Activated CD8-positive, alpha-beta memory T cell treated with anti-CD3 and anti-CD28 coated beads for 24 hours (primary cell): ENCODE data around the gene ROR1.

ENCODE experiments used
- DNase-seq: peaks from one replicate; pipeline ENCODE4 v3.0.0-alpha.2; 2020

The ROR1 gene

DNA sequence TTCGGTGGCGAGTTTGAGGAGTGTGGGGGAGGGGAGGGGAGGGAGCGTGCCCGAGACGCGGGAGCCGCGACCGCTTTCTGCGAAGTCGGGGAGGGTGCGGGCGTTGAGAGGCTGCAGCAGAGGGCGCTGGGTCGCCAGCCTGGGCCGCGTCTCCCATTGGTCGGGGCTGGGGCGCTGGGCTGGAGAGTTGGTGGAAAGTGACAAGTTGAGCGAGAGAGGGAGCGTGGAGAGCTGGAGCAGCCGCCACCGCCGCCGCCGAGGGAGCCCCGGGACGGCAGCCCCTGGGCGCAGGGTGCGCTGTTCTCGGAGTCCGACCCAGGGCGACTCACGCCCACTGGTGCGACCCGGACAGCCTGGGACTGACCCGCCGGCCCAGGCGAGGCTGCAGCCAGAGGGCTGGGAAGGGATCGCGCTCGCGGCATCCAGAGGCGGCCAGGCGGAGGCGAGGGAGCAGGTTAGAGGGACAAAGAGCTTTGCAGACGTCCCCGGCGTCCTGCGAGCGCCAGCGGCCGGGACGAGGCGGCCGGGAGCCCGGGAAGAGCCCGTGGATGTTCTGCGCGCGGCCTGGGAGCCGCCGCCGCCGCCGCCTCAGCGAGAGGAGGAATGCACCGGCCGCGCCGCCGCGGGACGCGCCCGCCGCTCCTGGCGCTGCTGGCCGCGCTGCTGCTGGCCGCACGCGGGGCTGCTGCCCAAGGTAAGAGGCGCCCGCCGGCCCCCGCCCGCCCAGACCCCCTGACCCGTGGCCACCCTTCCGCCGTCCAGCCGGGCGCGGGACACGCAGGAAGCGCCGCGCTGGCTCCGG lies at the start of gene ROR1:
Gene ROR1, plus strand, starts transcription at position 203 of the 802 bp plus-strand sequence.
- DNase-seq, result peak; percentile 68

DNA sequence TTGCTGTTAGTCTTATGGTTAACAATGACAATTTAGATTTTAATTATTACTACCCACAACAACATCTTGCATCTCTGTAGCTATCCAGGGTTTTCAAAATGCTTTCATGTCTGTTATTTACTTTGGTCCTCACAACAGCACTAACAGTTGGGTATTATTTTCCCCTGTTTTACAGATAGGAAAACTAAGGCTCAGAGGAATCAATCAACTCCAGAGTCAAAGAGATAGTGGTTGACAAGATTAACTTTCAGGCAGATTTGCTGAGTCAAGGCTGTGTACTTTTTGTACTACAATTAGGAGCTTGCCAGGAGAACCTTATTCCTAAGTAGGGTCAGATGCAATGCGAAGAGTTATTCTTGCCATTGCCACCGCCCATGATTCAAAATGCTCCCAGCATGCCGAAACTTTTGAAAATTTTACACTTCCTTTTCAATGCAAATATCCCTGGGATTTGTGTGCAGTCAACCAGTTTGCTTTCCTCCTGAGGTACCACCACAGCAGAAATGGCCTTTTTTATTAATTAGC lies 49.4 kb upstream of the ROR1 start:
- DNase-seq, result no peak

DNA sequence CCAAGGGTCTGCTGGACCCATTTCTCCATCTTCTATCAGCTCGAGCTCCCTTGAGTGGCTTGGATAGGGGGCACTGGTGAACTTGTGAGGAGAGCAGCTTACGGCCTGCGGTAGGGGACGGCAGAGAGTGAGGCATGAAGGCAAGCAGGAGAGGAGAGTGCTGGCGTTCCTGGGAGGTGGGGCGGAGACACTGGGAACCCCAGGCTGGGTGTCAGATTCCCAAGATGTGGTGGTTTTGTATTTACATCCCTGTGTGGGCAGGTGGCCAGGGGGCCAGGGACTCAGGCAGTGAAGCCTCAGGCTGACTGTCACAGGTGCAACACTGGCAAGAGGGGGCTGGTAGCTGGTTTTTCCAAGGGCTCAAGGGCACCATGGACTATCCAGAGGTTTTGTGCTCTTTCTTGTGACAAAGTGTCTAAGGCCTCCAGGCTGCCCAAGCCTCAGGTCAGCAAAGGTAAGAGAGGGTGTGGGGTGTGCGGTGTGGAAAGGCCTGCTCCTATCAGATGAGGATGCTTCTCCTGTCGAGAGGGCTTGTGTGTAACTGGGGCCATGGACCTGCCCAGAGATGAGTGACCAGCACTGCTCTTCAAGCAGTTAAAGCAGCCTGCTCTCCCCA lies 45.1 kb upstream of the ROR1 start:
- no peak for DNase-seq

DNA sequence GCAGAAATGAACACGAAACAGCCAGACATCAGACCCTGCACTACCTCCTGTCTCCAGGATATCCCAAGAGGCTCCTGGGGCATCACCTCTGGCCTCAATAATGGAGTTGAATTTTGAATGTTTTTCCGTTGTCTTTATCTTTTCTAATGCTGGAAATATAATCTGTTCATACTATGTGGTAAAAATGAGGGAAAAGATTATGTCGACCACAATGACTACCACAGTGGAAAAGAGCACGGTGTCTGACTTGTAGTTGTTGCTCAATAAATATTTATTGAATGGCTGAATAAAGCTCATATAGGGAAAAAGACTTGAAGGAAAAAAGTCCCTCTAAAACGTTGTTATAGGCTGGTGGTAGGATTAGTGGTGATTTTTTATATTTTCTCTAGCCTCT lies 44.6 kb upstream of the ROR1 start:
- DNase-seq, result no peak

DNA sequence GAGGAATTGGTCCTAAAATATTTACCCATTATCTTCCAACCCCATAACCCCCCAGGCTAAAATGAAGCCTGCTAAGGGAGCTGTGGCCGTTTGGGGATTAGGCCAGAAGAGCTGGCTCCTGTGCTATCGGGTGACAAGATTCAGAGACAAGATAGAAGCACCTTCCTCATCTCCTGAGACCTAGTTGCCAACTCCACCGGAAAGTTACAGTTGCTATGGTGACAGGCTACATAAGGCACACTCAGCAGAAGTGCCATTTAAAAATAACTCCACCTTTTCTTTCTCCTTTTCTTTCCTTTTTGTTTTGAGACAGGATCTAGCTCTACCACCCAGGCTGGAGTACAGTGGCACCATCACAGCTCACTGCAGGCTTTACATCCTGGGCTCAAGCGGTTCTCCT lies 43.6 kb upstream of the ROR1 start:
- no peak for DNase-seq

DNA sequence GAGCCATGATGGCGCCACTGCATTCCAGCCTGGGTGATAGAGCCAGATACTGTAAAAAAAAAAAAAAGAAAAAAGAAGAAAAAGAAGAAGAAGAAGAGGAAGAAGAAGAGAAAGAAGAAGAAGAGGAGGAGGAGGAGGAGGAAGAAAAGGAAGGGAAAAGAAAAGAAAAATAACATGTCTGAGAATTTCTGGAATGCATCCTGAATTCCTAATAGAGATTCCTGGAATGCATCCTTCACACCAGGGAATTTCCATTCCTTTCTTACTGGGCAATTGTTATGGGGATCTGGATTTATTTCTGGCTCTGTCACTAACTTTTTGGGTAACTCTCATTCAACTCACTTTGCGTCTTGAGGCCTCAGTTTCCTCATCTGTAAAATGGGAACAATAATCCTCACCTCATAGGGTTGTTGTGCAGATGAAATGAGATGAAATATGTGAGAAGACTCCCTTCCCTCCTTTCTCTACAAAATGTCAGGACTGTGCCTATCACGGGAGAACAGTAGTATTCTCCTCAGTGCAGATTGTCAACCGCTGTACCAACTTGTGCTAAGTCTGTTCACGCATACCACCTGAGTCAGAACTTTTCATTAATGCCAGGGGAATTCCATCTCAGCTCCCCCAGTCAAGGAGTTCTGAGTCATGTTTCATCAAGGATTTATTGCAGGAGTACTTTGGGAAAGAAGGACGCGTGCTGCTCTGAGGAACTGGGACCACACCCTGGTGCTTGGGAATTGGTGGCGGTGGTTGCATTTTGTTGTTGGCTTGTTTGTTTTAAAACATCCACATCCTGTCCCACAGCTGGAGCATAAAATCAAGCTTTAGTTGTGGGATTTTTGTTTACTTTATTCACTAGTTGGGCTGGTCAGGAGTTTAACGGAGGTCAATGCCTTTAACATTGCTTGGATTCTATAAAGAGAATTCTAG lies 42.4 kb upstream of the ROR1 start:
- DNase-seq, result no peak

DNA sequence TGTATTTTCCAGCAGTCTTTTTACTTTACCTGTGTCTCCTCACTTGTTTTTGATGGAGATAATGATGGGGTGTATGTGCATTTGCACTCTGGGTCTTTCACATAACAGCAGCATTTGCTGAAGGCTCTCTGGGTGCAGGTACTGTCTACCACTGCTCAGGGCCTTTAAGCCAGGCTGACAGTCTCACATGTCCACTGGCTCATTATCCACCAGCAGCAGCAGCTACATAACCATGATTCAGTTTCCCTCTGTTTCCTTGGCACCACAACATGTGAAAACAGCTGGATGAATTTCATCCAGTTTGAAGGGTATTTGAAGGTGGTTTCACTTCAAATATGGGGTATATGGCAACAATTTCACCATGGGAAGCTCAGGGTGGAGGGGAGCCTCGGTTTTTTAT lies 41.2 kb upstream of the ROR1 start:
- no peak for DNase-seq

DNA sequence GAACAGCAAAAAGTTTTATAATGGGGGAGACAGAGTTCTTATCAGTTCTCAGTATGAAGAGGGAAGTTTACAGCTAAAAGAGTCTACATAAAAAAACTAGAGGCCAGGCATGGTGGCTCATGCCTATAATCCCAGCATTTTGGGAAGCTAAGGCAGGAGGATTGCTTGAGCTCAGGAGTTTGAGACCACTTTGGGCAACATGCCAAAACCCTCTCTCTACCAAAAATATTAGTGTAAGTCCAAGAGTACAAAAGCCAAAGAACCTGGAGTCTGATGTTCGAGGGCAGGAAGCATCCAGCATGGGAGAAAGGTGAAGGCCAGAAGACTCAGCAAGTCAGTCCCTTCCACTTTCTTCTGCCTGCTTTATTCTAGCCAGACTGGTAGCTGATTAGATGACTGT lies 35.0 kb upstream of the ROR1 start:
- no peak for DNase-seq

DNA sequence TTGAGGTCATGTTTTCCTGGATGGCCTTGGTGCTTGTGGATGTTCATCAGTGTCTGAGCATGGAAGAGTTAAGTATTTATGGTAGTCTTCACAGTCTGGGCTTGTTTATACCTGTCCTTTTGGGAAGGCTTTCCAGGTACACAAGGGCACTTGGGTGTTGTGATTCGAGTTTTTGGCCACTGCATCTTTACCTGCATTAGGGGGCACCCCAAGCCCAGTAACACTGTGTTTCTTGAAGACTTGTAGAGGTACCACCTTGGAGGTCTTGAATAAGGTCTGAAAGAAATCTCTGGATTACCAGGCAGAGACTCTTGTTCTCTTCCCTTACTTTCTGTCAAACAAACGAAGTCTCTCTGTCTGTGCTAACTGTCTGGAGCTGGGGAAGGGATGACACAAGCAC lies 34.4 kb upstream of the ROR1 start:
- DNase-seq, result no peak

DNA sequence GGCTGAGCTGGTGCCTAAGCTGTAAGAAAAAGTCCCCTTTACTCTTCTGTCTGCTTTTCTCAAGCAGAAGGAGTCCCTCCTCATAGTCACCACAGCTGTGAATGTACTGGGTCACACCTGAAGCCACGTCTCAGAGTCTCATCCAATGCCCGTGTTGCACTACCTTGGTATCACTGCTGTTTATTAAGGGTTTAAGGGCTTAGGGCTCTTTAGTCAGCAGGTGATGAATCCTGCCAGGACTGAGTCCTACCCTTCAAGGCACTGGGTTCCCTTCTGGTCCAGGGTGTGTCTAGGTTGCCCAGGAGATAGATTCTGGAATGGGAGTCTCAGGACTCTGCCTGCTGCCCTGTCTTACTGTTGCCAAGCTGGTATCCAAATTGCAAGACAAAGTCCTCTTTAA lies 33.4 kb upstream of the ROR1 start:
- no peak for DNase-seq

DNA sequence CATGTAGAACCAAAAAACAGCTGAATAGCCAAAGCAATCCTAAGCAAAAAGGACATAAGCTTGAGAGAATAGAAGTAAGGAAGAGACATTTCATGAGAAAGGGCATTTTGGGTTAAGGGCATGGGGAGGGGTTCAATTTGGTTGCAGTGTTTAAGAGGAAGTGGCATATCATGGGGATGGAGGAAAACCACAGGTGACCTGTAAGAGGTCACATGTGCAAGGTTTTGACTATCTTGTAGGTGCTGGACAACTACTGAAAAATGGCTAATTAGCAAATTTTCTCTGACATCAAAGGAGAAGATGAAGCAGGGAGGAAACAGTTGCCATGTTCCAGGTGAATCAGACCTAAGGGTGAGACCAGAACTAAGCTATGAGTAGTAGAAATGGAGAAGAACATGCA lies 31.3 kb upstream of the ROR1 start:
- DNase-seq, result no peak

DNA sequence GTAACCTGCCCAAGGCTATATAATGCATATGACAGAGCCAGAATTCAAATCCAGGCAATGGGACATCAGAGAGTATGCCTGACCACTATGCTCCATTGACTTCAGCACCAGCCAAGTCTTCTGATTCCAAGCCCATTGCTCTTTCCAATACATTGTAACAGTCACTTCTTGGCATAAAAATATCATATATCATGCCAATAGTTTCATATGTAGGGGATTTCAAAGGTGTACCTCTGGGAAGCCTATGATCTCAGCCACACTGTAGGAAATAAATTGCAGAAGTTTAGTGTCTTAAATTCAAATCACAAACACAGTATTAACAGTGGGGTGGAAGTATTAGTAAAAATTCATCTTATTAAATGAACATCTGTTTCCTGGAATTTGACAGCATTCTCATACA lies 30.0 kb upstream of the ROR1 start:
- no peak for DNase-seq

DNA sequence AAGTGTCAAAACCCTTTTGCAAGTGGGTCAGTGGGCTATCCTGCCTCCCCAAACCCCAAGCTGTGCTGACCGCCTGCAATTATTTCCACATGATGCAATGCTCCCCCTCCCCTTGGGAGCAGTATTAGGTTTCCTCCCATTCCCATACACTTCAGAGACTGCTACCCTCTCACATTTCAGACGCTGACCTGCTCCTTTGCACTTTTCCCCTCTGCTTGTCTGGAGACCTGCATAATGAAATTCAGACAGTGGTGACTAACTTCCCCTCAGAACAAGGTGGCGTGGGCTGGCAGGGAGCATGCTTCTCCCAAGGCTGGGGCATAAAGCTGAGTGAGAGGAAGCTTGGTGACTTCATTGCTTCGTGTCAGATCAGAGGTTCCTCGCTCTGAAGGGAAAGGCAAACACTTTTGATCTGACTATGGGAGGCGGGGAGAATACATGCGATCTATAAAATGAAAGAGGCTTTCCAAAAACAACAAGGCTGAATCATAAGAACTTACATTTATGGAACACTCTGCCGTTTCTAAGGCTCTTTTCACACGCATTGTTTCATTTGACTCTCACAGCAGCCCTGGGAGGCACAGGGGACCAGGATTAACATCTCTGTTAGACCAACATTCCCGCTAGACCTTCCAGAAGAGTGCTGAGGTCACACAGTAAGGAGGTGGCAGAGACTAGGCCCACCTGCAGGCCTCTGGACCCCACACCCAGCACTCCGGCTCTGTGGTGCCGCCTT lies 27.5 kb upstream of the ROR1 start:
- DNase-seq, result no peak

DNA sequence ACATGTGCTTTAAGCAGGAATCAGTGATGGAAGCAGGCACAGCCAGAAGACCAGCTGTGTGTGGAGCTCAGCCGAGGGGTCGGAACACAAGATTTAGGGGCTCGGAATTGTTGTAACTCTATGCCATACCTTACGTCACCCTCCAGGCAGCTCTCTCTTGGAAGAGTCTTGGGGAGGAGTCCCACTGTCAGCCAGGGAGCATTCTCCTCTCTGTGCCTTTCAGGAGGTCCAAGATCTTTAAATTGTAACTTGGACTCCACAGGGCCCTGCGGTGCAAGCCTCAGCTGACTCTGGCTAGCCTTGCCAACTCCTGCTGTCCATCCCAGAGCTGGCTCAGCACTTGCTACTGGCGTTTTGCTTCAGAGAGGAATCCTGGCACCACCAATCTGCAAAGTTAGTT lies 26.4 kb upstream of the ROR1 start:
- no peak for DNase-seq

DNA sequence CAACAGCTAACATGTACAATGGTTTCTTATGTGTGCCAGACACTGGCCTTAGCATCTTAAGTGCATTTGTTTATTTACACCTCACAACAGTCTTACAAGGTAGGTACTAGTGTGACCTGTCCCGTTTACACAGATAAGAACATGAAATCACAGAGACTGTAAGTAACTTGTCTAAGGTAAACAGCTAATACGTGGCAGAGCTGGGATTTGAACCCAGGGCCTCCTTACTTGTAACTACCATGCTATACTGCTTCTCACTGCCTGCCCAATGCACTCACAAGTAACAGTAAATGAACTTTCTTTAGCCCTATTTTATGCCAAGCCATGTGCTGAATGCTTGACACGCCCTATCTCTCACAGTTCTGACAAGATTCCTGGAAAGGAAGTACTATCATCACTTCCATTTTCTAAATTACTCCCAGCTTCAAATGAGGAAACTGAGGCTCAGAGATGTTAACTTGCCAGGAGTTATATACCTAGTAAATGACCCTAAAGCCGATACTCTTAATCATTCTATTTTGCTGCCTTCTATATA lies 25.7 kb upstream of the ROR1 start:
- DNase-seq, result no peak

DNA sequence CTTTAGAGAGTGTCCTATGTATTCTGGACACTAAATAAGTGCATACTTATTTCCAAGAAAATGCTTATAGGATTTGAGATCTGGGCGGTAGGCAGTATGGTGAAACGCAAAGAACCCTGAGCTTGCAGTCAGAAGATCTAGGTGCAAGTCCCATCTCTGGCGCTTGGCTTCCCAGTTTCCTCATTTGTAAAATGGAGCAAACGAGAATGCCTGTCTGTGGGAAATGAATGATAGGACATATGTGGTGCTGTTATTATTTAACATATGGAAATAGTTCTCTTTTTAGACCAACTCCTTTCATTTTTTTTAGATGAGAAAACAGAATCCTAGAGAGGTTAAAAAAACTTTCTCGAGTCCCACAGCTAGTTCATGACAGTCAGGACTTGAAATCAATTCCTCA lies 25.2 kb upstream of the ROR1 start:
- DNase-seq, result no peak

DNA sequence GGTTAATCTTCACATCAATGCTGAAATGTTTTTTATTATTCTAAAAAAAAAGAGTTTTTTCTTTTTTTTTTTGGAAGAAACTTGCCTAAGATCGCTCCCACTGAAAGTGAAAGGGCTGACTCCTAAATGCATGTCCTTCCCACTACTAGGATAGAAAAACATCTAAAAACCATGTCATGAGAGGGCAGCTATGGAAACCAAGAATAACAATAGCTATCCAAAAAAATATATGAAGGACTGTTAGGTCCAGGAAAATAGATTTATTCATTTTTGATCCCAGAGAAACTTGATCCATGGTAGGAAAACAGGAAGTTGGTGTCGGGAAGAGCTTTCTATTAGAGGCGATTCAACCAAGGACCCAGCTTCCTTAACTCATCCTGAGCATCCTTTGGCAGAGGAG lies 23.1 kb upstream of the ROR1 start:
- no peak for DNase-seq

DNA sequence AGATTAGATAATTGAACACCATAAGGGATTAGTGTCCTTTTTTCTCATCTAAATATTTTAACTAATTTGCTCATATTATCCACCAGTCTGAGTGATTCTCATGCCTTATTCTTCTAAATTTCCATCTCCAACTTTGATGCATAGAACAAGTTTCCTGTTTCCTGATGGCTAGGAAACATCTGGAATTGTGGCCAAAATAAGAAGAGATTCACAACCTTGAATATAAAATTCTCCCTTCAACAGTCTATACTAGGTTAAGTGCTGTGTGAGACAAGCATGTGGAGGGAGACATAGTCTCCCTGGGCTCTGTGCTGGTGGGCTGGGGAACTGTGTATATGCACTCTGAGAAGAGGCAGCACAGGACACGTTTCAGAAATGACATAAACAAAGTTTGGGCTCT lies 21.6 kb upstream of the ROR1 start:
- DNase-seq, result no peak

DNA sequence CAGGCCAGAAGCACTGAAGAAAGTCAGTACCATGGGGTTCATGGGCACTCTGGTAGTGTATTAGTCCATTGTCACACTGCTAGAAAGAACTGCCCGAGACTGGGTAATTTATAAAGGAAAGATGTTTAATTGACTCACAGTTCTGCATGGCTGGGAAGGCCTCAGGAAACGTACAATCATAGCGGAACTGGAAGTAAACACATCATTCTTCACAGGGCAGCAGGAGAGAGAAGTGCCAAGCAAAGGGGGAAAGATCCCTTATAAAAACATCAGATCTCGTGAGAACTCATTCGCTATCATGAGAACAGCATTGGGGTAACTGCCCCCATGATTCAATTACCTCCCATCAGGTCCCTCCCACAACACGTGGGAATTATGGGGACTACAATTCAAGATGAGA lies 20.2 kb upstream of the ROR1 start:
- no peak for DNase-seq

DNA sequence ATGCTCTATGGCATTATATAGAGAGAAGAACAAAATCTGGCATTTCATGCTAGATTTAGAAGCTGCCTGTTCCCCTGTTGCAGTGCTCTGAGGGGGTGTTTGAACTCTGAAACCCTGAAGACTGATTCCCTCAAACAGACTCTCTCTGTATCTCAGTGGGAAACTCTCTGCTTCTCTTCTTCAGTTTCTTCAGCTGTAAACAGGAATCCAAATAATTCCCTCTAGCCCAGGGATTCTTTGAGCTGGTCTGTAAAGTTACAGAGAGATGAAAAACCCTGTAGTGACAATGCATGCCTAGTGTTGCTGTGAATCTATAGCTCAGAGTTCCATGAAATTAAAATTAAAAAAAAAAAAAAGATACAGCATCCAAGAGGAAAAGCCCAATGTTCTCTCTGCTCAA lies 17.0 kb upstream of the ROR1 start:
- DNase-seq, result no peak

DNA sequence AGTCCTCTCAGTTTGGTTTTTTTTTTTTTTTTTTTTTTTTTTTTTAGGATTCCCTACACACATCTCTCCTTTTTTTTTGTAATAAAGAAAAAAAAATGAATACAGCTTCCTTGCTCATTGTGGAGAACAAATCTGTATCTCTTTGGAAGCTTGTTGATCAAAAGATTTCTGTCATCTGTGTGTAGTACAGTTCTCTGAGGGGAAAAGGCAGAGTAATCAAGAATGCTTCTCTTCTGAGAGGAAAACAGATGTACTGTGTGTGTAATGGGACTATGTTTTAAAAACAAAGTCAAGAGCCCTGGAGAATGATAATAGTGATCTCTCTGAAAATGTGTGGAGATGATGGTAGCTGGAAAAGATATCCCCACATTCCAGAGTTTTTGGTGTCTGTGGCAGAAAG lies 16.5 kb upstream of the ROR1 start:
- DNase-seq, result no peak

DNA sequence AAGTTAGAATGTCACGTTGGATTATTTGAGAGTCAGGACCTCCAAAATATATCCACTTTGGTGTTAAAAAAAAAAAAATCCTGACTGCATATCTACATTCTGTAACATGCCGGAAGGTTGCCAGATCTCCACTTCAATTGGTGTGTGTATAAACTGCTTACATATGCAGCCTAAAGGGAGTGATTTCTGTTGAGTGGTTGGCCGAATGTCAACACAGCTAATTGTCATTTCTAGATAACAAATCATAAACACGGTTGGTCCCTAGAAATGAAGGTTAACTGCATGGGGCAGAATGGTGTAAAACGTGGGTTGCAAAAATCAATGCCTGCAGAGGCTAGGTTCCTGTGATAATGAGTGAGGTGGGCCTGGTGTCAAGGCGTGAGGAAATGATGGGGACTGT lies 15.0 kb upstream of the ROR1 start:
- DNase-seq, result no peak

DNA sequence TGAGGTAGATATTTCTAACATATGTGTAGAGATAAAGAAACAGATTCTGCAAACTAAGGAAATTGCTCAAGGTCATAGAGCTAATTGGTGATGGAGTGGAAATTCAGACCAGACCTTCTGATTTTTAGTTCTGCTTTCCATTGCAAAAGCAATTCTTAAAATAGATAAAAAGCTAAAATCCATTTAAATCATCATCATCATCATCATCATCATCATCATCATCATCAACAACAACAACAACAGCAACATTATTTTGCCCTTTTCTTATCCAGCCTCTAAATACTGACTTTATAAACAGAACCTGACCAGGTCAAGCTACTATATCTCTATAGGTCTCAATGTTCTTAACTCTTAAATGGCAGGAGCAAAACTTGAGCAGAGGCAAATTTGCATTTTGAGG lies 14.0 kb upstream of the ROR1 start:
- DNase-seq, result no peak
